GM19025 (cell line): ENCODE measurements around the gene ISG15.
A peak's percentile ranks its signal among the peaks of the same experiment; 100 is the strongest.
"Not testable (repeated sequence)": the region's sequence is repeated elsewhere in the genome, so short reads cannot be mapped to it uniquely, and the experiment has no call there.

Source experiments
- ATAC-seq: cut with Tn5 transposase; IDR thresholded peaks from one replicate; pipeline ENCODE4 v1.9.1; 2021; ENCODE audit warnings: mild to moderate bottlenecking, low read depth, moderate library complexity; ENCODE audit not compliant: unreplicated experiment

Gene ISG15

GRCh38 chr1:1006305-1007159 lies 6.8 kb upstream of the ISG15 start:
- no peak for ATAC-seq

GRCh38 chr1:1010131-1010530 lies 3.2 kb upstream of the ISG15 start:
- ATAC-seq: not testable (repeated sequence)

- ATAC-seq: no peak
These were observed 1.8 kb upstream of the ISG15 start for GRCh38 chr1:1011396-1011949.

DNA sequence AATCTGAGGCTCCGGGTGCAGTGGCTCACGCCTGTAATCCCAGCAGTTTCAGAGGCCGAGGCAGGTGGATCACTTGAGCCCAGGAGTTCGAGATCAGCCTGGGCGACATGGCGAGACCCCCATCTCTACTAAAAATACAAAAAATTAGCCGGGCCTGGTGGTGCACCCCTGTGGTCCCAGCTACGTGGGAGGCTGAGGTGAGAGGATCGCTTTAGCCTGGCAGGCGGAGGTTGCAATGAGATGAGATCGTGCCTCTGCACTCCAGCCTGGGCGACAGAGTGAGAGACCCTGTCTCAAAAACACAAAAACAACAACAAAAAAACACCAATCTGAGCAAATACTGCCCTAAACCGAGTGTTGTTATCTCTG lies 577 bp upstream of the ISG15 start:
- not testable (repeated sequence) for ATAC-seq

DNA sequence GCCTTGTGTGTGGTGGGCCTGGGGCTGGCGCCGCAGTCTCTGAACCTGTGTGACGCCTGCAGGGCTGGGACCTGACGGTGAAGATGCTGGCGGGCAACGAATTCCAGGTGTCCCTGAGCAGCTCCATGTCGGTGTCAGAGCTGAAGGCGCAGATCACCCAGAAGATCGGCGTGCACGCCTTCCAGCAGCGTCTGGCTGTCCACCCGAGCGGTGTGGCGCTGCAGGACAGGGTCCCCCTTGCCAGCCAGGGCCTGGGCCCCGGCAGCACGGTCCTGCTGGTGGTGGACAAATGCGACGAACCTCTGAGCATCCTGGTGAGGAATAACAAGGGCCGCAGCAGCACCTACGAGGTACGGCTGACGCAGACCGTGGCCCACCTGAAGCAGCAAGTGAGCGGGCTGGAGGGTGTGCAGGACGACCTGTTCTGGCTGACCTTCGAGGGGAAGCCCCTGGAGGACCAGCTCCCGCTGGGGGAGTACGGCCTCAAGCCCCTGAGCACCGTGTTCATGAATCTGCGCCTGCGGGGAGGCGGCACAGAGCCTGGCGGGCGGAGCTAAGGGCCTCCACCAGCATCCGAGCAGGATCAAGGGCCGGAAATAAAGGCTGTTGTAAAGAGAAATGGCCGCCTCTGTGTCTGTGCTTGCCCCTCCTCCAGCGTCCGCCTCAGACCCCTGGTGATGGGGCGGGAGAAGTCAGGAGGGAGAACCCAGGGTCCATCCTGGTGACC lies 788 bp downstream of the ISG15 start:
- ATAC-seq: no peak

DNA sequence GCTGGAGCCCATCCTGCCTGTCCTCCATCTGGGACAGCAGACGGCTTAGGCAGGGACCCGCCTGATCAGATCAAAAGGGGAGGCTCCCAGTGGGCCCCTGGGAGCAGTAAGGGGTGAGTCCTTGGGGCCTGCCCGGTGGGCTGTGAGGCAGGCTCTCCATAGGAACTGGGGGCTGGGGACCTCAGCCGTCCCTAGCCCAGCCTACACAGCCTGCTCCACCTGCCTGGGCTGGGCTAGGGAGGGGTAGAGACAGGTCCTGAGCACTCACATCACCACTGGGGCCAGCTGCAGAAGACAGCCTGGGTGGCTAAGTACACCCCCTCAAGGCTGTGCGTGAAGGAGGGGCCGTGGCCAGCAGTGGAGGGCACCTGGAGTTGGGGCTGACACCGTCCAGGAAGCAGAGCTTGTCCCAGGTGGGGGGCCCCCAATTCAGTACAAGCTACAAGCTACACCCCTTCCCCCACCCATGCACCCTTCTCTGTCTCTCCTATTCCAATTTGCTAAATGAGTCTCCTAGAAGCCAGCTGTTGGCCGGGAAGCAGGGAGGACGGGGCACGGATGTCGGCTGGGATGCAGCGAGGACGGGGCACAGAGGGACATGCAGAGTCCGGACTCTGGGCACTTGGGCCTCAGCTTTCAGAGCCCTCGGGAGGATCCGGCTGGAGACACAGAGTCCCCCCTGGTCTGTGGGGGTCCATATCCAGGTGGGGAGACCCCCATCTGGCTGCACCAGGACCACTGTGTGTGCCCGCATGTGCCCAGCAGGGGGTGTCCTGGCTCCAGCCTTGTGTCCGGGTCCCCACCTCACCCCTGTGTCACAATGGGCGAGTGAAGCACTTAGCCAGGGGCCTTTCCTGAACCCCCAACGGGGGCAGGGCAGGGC lies 1.7 kb downstream of the ISG15 start:
- no peak for ATAC-seq

GRCh38 chr1:1017397-1018320 lies 4.4 kb downstream of the ISG15 start:
- ATAC-seq: not testable (repeated sequence)

DNA sequence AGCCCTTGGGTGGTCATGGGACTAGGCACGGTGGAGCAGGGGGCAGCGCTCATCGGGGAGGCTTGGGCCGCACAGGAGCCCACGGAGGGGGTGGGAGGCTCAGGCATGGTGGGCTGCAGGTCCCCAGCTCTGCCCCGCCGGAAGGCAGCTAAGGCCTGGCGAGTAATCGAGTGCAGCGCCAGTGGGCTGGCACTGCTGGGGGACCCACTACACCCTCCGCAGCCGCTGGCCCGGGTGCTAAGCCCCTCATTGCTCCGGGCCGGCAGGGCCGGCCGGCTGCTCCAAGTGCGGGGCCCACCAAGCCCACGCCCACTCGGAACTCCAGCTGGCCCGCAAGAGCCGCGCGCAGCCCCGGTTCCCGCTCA lies 5.0 kb downstream of the ISG15 start:
- not testable (repeated sequence) for ATAC-seq

- ATAC-seq: peak; percentile 66
These were observed 6.1 kb downstream of the ISG15 start for GRCh38 chr1:1019122-1019999.

DNA sequence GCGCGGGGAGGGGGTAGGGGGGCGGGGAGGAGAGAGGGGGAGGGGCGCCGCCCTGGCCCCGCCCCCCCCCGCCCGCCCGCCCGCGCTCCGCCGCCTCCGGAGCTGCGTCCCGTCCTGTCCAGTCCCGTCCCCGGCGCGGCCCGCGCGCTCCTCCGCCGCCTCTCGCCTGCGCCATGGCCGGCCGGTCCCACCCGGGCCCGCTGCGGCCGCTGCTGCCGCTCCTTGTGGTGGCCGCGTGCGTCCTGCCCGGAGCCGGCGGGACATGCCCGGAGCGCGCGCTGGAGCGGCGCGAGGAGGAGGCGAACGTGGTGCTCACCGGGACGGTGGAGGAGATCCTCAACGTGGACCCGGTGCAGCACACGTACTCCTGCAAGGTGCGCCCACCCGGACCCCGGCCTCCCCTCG lies 6.7 kb downstream of the ISG15 start, which contains the start of gene AGRN:
Gene AGRN, plus strand, starts transcription at position 121 of the 405 bp plus-strand sequence. Its CDS starts 53 bp downstream, at position 174.
- peak; percentile 23 for ATAC-seq

GRCh38 chr1:1020415-1021009 lies 7.2 kb downstream of the ISG15 start:
- ATAC-seq: peak; percentile 2

GRCh38 chr1:1021010-1021919 lies 8.0 kb downstream of the ISG15 start:
- ATAC-seq: no peak

GRCh38 chr1:1021920-1022259 lies 8.6 kb downstream of the ISG15 start:
- ATAC-seq: no peak

DNA sequence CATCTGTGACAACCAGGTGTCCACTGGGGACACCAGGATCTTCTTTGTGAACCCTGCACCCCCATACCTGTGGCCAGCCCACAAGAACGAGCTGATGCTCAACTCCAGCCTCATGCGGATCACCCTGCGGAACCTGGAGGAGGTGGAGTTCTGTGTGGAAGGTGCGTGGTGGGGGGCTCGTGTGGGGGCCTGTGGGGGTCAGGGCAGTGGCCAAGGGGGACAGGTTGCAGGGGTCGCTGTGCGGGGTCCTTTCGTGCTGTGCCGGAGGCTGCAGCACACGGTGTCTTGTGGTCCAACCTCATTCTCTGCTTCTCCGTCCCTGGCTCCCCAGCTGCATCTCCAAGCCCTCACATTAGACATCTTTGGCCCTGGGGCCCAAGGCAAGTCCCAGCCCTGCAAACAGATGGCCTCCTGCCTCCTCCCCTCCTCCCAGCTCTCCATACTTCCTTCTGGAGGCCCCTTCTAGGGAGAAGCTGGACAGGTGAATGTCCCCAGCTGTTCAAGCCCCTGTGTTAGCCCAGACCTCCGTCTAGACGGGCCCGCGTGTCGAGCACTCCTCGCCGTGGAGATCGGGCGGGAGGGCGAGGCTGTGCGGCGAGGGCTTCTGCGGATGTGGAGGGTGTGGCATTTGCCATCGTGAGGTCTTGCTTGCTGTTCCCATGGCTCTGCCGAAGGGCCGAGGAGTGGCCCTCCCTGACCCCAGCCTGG lies 9.2 kb downstream of the ISG15 start:
- ATAC-seq: no peak

DNA sequence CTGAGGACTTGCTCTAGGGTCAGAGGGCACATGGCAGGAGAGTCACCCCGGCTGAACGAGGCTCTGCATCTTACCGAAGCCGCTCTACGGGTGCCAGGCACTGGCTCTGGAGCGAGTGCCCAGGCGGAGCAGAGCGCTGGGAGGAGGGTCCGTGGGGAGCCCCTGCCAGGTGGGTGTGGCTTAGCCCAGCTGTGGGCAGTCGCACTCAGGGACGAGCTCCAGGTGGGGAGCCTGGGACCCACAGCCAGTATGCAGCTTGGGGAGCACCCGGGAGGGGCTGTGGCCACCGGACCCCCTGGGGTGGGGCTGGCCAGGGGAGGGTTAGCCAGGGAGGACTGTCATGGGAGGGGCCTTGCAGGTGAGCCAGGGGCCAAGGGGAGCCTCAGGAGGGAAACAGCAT lies 10.4 kb downstream of the ISG15 start:
- no peak for ATAC-seq

GRCh38 chr1:1024149-1024770 lies 11.0 kb downstream of the ISG15 start:
- no peak for ATAC-seq
